NCI-H526 (cell line): ENCODE results near the gene CFAP20.
A peak's percentile ranks its signal among the peaks of the same experiment; 100 is the strongest.

Experiments used
- DNase-seq, 2 experiments: peaks; one replicate each; lab custom pipeline; 2025; lab: John Stamatoyannopoulos, UW

CFAP20 gene

GRCh38 chr16:58129097-58129936 lies at the start of gene CFAP20:
Gene CFAP20 (minus strand): TSS chr16:58129381. CDS start chr16:58129115, 266 bp downstream.
- DNase-seq = peak; percentile 98 to 99

DNA sequence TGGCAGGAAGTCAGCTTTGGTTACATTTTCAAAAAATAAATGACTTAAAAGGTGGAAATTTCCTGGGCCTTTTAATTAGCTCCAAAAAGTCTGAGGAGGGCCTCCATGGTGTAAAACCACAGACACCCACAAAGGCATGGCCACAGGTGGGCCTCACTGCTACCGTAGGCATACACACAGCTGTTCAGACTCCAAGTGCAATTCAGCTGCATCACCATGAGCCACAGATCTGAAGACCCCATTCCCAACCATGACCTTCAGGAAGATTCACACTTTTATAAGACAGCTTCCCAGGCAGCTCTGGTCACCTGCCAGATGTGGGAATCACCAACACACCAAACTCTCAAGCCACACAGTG lies 48.2 kb upstream of the CFAP20 start:
- no peak for DNase-seq

- DNase-seq = no peak
Observed at GRCh38 chr16:58176608-58177352, 47.6 kb upstream of the CFAP20 start.

DNA sequence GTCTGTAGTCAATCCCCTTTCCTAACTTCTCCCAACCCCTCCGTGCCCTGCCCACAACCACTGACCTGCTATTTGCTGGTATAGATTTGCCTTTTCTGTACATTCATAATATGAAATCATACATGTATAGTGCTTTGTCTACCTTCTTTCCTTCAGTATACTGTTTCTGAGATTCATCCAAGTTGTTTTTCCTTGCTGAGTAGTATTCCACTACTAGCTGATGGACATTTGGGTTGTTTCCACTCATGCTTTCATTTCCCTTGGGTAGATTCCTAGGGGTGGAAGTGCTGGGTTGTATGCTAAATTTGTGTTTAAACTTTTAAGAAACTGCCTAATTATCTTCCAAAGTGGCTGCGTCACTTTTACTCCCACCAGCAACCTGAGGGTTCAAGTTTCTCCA lies 41.0 kb upstream of the CFAP20 start:
- DNase-seq = no peak

DNA sequence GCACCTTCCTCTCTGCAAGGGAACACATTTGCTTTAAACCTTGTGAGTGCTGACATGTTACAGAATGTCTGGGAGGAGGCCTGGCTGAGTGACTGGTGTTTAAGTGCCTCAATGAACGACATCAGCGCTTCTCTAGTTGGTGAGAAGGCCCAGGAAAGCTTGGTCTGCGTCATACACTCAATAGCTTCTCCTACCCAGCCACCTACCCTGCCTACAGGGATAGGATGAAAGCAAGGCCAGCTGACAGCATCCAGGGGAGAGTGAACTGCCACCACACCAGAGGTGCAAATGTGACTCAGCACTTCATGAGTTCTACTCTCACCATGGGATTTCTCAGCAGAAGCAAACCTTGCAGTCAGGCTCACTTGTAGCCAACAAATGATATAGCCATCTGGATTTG lies 31.7 kb upstream of the CFAP20 start:
- no peak for DNase-seq

GRCh38 chr16:58158725-58159124 lies 29.5 kb upstream of the CFAP20 start:
- no peak for DNase-seq

- DNase-seq = no peak
Observed at GRCh38 chr16:58157951-58158540, 28.9 kb upstream of the CFAP20 start.

GRCh38 chr16:58157239-58157638 lies 28.1 kb upstream of the CFAP20 start:
- DNase-seq = no peak

DNA sequence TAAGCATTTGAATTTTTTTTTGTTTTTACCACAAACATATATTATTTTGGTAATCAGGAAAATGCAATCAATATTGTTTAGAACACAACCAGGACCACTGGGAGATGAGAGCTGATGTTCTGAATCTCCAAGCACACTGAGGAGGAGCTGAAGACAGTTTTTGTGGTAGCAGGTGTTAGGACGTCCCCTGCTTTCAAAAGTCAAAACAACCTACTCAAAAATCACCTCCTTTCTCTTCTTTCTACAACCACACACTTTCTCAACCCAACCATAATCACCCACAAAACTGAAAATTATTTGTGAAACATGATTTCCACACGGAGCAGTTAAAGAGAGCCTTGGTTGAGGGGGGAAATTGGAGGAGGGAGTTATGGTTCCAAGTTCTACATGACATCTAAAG lies 26.7 kb upstream of the CFAP20 start:
- DNase-seq = no peak

DNA sequence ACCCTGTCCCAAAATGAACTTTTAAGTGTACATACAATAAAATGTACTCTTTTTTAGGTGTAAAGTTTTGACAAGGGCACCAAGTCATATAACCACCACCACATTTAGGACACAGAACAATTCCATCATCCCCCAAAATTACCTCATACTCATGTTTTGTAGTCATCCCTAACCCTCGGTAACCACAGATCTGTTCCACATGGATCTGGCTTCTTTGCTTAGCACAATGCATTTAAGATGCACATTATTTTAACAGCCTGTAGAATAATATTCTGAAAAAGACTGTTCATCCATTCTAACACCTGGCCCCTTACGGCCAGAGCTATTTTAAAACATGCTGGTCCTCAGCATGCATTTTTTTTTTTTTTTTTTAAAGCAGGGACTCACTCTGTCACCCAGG lies 25.2 kb upstream of the CFAP20 start:
- DNase-seq = no peak

DNA sequence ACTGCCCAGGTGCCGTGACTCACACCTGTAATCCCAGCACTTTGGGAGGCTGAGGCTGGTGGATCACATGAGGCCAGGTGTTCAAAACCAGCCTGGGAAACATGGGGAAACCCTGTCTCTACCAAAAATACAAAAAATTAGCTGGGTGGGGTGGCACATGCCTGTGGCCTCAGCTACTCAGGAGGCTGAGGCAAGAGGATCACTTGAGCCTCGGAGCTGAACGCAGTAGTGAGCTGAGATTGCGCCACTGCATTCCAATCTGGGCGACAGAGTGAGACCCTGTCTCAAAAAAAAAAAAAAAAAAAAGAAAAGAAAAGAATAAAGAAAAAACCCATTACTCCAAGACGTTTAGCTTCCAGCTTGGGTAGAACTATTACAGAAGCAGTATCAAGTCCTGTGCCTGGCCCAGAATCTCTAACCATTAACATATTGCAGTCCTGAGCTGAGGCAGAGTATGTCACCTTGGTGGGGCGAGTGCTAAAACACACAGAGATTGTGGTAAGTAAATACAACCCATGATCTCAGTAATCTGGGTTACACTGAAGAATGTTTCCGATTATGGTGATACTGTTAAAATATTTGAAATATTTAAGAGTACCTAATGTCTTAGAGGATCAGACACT lies 23.2 kb upstream of the CFAP20 start:
- no peak for DNase-seq

DNA sequence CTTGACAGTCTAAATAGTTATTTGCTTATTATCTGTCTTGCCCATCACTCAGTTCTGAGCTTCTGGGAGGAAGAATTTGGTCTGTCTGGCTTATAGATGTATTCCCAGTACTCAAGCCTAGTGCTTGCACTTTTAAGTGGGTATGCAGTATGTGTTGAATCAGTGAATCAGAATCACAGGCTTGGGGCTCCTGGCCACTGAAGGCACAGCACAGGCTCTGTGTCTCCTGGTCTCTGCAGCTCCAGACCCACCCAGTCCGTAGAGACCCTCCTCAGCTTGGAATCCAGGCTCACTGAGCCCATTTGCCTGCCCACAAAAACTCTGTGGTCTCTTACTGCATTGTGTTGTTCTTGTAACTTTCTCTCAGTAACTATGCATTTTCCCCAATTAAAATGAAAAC lies 19.3 kb upstream of the CFAP20 start:
- DNase-seq = peak in 1 of 2 experiments; percentile 3

DNA sequence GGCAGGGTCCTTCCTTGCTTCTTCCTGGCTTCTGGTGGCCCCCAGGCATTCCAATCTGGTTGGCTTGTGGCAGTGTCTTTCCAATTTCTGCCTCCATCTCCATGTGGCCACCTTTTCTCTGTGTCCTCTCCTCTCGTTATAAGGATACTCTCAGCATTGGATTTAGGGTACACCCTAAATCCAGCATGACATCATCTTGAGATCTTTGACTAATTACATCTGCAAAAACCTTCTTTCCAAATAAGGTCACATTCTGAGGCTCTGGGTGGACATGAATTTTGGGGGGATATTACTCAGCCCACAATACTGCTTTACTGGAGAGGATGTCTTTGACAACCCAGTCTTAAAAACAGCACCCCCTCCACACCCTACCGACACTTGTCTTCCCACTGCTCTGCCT lies 18.9 kb upstream of the CFAP20 start:
- no peak for DNase-seq

GRCh38 chr16:58138852-58139251 lies 9.7 kb upstream of the CFAP20 start:
- no peak for DNase-seq

DNA sequence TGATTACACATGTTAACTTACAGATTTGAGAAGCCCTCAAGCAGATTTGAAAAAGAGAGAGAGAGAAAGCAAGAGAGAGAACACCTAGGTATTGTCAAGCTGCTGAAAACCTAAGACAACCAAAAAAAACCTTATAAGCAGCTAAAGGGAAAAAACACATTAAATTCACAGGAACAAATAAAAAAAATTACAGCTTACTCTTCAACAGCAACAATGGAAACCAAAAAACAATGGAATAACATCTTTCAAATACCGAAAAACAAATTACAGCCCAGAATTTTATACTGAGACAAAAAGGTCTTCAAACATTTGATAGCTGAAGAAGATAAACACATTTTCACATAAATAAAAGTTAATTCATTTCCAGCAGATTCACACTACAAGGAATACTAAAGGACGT lies 8.4 kb upstream of the CFAP20 start:
- DNase-seq = no peak

GRCh38 chr16:58128711-58129096 lies 477 bp downstream of the CFAP20 start:
- peak in 1 of 2 experiments; percentile 14 for DNase-seq

GRCh38 chr16:58128181-58128631 lies 975 bp downstream of the CFAP20 start:
- no peak for DNase-seq

DNA sequence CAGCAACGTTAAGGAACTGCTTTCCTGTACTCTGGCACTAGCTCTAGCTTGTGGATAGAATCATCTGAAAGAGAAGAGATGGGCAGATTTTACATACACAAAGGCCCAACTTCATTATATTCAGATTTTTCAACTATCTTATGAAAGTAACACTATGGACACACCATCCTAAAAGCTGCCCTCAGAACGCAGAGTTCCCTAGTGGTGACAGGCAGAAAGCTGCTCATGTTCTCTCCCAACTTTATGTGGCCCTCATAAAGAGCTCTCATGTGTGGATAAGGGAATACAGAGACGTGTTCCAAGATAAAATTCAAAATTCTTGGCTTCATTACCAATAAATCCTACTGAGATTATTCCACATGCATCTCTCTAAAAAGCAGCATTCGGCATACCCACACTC lies 1.5 kb downstream of the CFAP20 start:
- DNase-seq = peak in 1 of 2 experiments; percentile 7

- peak; percentile 30 to 40 for DNase-seq
Observed at GRCh38 chr16:58127033-58127556, 2.1 kb downstream of the CFAP20 start.

DNA sequence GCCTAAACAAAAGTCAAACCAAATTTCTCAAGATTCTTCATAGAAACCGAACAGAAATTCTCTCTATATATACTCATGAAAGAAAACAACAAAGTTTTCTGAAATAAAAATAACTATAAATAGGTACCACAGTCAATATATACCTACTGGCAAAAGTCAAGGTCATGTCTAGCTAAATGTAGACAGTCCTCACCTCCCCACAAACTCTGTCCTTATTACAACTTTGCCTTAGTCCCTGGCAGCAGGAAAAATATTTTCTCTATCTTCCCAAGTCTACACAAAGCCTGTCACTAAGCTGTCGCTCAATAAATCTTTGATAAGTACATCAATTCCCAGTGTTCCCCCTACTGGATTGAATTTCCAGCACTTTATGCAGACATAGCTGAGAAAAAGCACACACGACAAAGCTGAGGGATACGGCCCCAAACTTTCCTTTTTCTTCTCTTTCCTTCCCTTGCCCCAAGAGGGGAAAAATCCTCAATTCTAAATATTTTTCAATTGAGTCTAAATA lies 2.7 kb downstream of the CFAP20 start:
- no peak for DNase-seq

DNA sequence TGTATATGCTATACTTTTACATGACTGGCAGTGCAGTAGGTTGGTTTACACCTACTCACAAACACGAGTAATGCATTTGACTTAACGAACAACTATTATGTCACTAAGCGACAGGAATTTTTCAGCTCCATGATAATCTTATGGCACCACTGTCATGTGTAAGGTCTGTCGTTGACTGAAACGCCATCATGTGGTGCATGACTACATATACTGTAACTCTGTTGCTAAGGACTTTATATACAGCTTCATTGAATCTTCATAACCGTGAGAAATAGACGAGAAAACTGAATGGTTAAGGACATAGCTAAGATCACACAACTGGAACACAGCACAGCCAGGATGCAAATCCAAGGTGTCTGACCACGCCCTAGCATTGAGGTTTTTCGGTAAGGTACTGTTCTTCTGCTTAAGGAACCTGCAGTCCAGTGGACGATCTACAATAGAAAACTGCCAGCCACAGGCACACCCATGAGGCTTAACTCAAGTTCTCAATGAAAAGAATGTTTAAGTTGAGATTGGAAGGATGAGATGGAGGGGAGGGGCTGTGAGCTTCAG lies 3.3 kb downstream of the CFAP20 start:
- peak in 1 of 2 experiments; percentile 13 for DNase-seq

GRCh38 chr16:58125041-58125440 lies 4.1 kb downstream of the CFAP20 start:
- DNase-seq = no peak
